HL-60 (cell line): ENCODE data around the gene SPTBN1.

Experiments used
- DNase-seq, 2 experiments: peaks; one replicate each; pipeline ENCODE4 v3.0.0-alpha.2; 2010 to 2020; ENCODE audit warnings: low read depth in 1 of 2, low spot score in 1 of 2
- H3K27ac ChIP-seq: fragments of 250-450 bp; sonication (Bioruptor Pico); replicated peaks from 2 replicates; pipeline ENCODE4 v1.5.1; 2020; ENCODE audit warnings: mild to moderate bottlenecking, moderate library complexity
- H3K27me3 ChIP-seq: fragments of 250-450 bp; sonication (Bioruptor Pico); 2 replicates; pipeline ENCODE4 v1.5.1; 2021; ENCODE audit warnings: mild to moderate bottlenecking, moderate library complexity; ENCODE audit not compliant: insufficient read depth, poor library complexity, severe bottlenecking
- H3K4me3 ChIP-seq: replicated peaks from 2 replicates; pipeline ENCODE4 v1.5.1; 2011; ENCODE audit warnings: mild to moderate bottlenecking, control low read depth, low read length; ENCODE audit not compliant: insufficient read depth
- GABPA ChIP-seq: IDR thresholded peaks from 2 replicates; pipeline ENCODE4 v1.6.1; 2012; ENCODE audit warnings: low read depth
- POLR2AphosphoS5 ChIP-seq: IDR thresholded peaks from 2 replicates; pipeline ENCODE4 v1.6.1; 2012; ENCODE audit warnings: low read depth
- SPI1 ChIP-seq: IDR thresholded peaks from 2 replicates; pipeline ENCODE4 v1.6.1; 2012; ENCODE audit warnings: low read depth, mild to moderate bottlenecking, borderline replicate concordance
- TF ChIP-seq, protein P1 (sequence below): IDR thresholded peaks from one replicate; pipeline ENCODE4 v1.5.1; 2011; ENCODE audit warnings: low read length, control low read depth, inconsistent platforms; ENCODE audit not compliant: insufficient read depth
- TF ChIP-seq, protein P2 (sequence below): IDR thresholded peaks from 2 replicates; pipeline ENCODE4 v1.6.1; 2012; ENCODE audit warnings: low read depth; ENCODE audit not compliant: insufficient replicate concordance

The SPTBN1 gene

DNA sequence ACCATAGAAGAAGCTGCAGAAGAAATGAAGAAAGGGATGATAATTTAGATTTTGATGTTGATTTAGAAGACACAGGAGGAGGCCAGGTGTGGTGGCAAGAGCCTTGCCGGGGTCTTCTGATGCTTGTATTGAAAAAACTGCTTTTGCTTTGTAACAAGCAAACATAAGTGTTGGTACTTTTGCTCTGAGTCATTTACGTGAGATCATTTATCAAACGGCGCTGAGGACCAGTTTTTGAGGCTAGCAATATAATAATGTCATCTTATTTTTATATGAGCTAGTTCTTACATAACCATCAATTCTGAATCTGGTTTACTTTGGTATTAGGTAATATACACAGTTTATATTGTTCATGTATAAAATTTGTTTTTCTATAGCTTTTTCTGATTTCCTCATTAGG, 30.6 kb downstream of the SPTBN1 start:
- TF ChIP-seq, protein P1, sequence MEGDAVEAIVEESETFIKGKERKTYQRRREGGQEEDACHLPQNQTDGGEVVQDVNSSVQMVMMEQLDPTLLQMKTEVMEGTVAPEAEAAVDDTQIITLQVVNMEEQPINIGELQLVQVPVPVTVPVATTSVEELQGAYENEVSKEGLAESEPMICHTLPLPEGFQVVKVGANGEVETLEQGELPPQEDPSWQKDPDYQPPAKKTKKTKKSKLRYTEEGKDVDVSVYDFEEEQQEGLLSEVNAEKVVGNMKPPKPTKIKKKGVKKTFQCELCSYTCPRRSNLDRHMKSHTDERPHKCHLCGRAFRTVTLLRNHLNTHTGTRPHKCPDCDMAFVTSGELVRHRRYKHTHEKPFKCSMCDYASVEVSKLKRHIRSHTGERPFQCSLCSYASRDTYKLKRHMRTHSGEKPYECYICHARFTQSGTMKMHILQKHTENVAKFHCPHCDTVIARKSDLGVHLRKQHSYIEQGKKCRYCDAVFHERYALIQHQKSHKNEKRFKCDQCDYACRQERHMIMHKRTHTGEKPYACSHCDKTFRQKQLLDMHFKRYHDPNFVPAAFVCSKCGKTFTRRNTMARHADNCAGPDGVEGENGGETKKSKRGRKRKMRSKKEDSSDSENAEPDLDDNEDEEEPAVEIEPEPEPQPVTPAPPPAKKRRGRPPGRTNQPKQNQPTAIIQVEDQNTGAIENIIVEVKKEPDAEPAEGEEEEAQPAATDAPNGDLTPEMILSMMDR = no peak
- no peak overlapping the region for H3K4me3 ChIP-seq
- no peaks in the 10 kb centered on the region for H3K27me3 ChIP-seq
- H3K27ac ChIP-seq = no peak overlapping the region
- DNase-seq = no peak

DNA sequence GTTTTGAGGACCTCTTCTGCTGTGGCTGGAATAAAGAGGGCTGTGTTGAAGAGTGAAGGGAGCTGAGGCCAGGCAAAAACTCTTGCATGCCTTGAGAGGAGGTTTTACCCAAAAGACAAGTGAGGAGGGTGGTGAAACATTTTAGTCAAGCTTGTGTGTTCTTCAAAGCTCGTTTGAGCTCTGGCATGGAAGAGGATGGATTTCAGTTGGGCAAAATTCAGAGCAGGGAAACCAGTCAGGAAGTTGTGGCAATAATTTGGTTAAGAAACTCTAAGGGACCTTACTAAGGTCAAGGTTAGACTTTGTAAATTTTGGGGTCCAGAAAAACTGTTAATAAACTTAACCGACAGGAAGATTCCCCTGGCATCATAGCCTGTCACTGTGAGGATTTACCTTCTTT, 34.7 kb downstream of the SPTBN1 start:
- no peak for DNase-seq
- Histone ChIP-seq H3K27ac (no peak overlapping the region), H3K4me3 (no peak overlapping the region), H3K27me3 (peaks cover 2% of the 10 kb centered on the region)
- TF ChIP-seq, protein P1 = no peak
- TF ChIP-seq, protein P2, sequence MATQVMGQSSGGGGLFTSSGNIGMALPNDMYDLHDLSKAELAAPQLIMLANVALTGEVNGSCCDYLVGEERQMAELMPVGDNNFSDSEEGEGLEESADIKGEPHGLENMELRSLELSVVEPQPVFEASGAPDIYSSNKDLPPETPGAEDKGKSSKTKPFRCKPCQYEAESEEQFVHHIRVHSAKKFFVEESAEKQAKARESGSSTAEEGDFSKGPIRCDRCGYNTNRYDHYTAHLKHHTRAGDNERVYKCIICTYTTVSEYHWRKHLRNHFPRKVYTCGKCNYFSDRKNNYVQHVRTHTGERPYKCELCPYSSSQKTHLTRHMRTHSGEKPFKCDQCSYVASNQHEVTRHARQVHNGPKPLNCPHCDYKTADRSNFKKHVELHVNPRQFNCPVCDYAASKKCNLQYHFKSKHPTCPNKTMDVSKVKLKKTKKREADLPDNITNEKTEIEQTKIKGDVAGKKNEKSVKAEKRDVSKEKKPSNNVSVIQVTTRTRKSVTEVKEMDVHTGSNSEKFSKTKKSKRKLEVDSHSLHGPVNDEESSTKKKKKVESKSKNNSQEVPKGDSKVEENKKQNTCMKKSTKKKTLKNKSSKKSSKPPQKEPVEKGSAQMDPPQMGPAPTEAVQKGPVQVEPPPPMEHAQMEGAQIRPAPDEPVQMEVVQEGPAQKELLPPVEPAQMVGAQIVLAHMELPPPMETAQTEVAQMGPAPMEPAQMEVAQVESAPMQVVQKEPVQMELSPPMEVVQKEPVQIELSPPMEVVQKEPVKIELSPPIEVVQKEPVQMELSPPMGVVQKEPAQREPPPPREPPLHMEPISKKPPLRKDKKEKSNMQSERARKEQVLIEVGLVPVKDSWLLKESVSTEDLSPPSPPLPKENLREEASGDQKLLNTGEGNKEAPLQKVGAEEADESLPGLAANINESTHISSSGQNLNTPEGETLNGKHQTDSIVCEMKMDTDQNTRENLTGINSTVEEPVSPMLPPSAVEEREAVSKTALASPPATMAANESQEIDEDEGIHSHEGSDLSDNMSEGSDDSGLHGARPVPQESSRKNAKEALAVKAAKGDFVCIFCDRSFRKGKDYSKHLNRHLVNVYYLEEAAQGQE = no peak
- TF ChIP-seq GABPA = no peak

DNA sequence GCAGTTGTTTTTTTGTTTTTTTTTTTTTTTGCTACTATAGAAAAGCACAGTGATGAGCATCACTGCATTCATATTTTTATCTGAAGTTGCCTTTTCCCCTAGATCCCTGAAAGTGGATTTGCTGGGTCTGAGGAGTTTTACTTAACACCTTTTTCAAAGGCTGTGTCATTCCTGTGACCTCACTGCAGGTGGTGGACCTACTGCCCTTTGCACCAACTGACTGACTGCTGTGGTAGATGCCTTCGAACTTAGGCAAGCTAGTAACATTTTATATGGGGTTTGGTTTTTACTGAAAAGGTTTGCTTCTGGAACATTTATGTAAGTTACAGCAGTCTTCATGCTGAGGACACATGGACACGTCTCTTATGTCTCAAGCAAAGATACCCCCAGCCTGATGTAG, 36.2 kb downstream of the SPTBN1 start:
- Histone ChIP-seq H3K27ac (no peak overlapping the region), H3K27me3 (peaks cover 2% of the 10 kb centered on the region), H3K4me3 (no peak overlapping the region)
- no peak for DNase-seq
- TF ChIP-seq GABPA = no peak
- TF ChIP-seq POLR2AphosphoS5 = no peak
- TF ChIP-seq, protein P1 = no peak
- TF ChIP-seq, protein P2 = no peak
- no peak for TF ChIP-seq SPI1

DNA sequence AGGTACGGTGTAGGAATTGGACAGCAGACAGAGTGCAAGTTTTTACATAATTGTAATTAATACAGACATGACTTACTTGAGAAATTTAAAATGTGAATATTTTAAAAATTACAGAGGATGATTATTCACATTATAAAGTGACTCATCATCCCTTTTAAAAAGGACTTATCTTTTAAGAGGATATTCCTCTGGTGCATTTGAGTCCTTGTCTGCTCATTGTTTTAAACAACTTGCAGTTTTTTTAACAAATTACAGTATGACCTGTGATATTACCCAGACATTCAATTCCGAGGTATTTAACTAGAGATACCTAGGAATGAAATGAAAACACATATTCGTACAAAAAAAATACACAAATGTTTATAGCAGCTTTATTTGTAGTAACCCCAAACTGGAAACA, 38.0 kb downstream of the SPTBN1 start:
- Histone ChIP-seq H3K27me3 (peaks cover 2% of the 10 kb centered on the region), H3K4me3 (no peak overlapping the region), H3K27ac (no peak overlapping the region)
- no peak for DNase-seq
- TF ChIP-seq, protein P1 = no peak
- TF ChIP-seq POLR2AphosphoS5 (no peak), SPI1 (no peak), GABPA (no peak)
- TF ChIP-seq, protein P2 = no peak
